Adrenal gland (tissue), 12 donors: ENCODE results near the gene AKR1C1. TPM values are rescaled to one million over a fixed set of nuclear protein-coding genes. Genes with fewer than 3 reads are reported as not detected.
A peak's percentile ranks its signal among the peaks of the same experiment; 100 is the strongest.
"Not testable (repeated sequence)": the region's sequence is repeated elsewhere in the genome, so short reads cannot be mapped to it uniquely, and the experiment has no call there.

Experiments
- DNase-seq, 7 donors: peaks; one replicate each; pipeline ENCODE4 v3.0.0-alpha.2; 2019 to 2020
- H3K27ac ChIP-seq, 5 donors: fragments of 200-600 bp; sonication (generic) in 4 of 5; 1 replicate in 3 of 5; 2 replicates in 2 of 5; pipeline versions ENCODE4 v1.5.1 to v1.8.0; 2016 to 2020; ENCODE audit warnings: mild to moderate bottlenecking in 1 of 5
- H3K27me3 ChIP-seq: fragments of 200-600 bp; 2 replicates; pipeline ENCODE4 v1.8.0; 2021
- H3K36me3 ChIP-seq, 2 donors: fragments of 200-600 bp; replicated peaks in 1 of 2; 1 replicate in 1 of 2; 2 replicates in 1 of 2; pipeline versions ENCODE4 v1.5.1 to v1.8.0; 2018 to 2022
- H3K4me1 ChIP-seq, 2 donors: fragments of 200-600 bp; replicated peaks in 1 of 2; 1 replicate in 1 of 2; 2 replicates in 1 of 2; pipeline versions ENCODE4 v1.5.1 to v1.8.0; 2018 to 2021
- H3K4me3 ChIP-seq, 4 donors: fragments of 200-600 bp; sonication (generic) in 3 of 4; one replicate each; pipeline ENCODE4 v1.5.1; 2016 to 2018
- H3K9me3 ChIP-seq, 3 donors: fragments of 200-600 bp; sonication (generic) in 1 of 3; replicated peaks in 1 of 3; 1 replicate in 2 of 3; 2 replicates in 1 of 3; pipeline versions ENCODE4 v1.5.1 to v1.8.0; 2016 to 2021
- POLR2A ChIP-seq, 2 donors: fragments of 450-650 bp; IDR thresholded peaks; one replicate each; pipeline ENCODE4 v1.6.1; 2017; ENCODE audit warnings: antibody characterized with exemption in 2 of 2, mild to moderate bottlenecking in 2 of 2, moderate library complexity in 1 of 2
- WGBS, 4 donors: extraction: QIAGEN DNeasy Blood & Tissue Kit in 2 of 4; methylation state at CpG; one replicate each; pipeline versions ENCODE4 v1.1.5 to v1.1.7; 2013 to 2017; 5-methylcytosine and 5-hydroxymethylcytosine counted together
- intact Hi-C, 2 donors: fragments of 100-400 bp; cut with DNase I; formaldehyde crosslinking; loops; one replicate each; pipeline versions ENCODE4 v1.14.1 to v1.15.0; 2022 to 2023
- polyA plus RNA-seq, 3 donors: library from polyadenylated mRNA; stranded (reverse); fragments of 200-250 nt in 2 of 3; fragments of 350-450 nt in 1 of 3; fragmentation: Illumina TruSeq in 1 of 3; extraction: RNeasy Lipid Tissue Mini Kit (QIAGEN cat#74804) in 1 of 3; gene quantifications; one replicate each; pipeline ENCODE4 v1.2.3, GENCODE V29; 2013 to 2014
- total RNA-seq, 9 donors: library from RNA; depleted of rRNA in 4 of 9; stranded (reverse); fragments of >200 nt in 4 of 9; fragments of 120-200 nt in 1 of 9; fragmentation: NEBNext Ultra II Directional in 1 of 9; extraction: Animal tissue kit (Norgen Biotek cat#: 25700) in 1 of 9; gene quantifications; one replicate each; pipeline versions ENCODE4 v1.1.0 to v1.2.4, GENCODE V29; 2013 to 2023
- TF ChIP-seq, protein P1 (sequence below), 6 experiments: fragments of 450-650 bp in 4 of 6; fragments of 200-600 bp in 2 of 6; sonication (generic) in 1 of 6; IDR thresholded peaks; 1 replicate in 5 of 6; 2 replicates in 1 of 6; pipeline versions ENCODE4 v1.5.1 to v1.8.0; 2016 to 2021; ENCODE audit warnings: antibody characterized with exemption in 6 of 6, mild to moderate bottlenecking in 2 of 6, moderate library complexity in 1 of 6
- donor health status: healthy with polysubstance abuse.
- donor health status: Bipolar disorder and iron deficiency.
- donor health status: DM: yes; HTN: yes; CAD: no.
- donor health status: DM: no; HTN: no; CAD: no.
- donor health status: DM: no; HTN: no; CAD: no.
- donor health status: DM: yes; HTN: yes; CAD: no.

The AKR1C1 gene
- total and polyA plus RNA-seq, 12 donors: 4.6 to 22.6 (median 8.9) TPM

DNA sequence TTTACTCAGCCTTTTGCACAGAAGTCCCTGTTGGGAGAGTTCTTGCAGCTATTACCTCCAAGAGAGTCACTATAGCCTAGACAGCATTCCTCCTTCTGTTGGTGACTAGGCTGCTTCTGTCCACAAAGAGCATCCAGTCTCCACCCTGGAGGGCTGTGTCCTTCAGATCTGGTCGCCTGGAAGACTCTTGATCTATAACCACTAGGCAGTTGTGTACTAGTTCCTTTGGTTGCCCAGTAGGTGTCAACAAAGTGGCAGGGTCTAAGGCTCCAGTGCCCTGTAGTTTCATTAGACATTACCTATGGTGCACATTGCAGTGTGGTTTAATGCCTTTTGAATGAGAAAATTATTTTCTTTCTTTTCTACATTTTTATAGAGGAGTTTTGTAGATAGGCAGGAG lies 51.7 kb downstream of the AKR1C1 start:
- 23 to 36% (median 31%) methylated on average over 1 of the region's 1 CpG for WGBS, 4 donors
- peak in 3 of 7 donors; percentile 13 to 33 (median 28) for DNase-seq
- Histone ChIP-seq H3K4me3 (no peak overlapping the region), H3K27ac (no peak overlapping the region), H3K9me3 (no peaks in the 10 kb centered on the region), H3K4me1 (peaks cover 7 to 9% of the 10 kb centered on the region in 2 donors), H3K36me3 (no peaks in the 10 kb centered on the region), H3K27me3 (no peaks in the 10 kb centered on the region)
- intact Hi-C loops: loop anchor here (10.0 kb wide), 2 partner anchors 80 to 270 kb away; partner anchors contain the start of gene AKR1C3 (in 1 of the 2)
- TF ChIP-seq, protein P1, sequence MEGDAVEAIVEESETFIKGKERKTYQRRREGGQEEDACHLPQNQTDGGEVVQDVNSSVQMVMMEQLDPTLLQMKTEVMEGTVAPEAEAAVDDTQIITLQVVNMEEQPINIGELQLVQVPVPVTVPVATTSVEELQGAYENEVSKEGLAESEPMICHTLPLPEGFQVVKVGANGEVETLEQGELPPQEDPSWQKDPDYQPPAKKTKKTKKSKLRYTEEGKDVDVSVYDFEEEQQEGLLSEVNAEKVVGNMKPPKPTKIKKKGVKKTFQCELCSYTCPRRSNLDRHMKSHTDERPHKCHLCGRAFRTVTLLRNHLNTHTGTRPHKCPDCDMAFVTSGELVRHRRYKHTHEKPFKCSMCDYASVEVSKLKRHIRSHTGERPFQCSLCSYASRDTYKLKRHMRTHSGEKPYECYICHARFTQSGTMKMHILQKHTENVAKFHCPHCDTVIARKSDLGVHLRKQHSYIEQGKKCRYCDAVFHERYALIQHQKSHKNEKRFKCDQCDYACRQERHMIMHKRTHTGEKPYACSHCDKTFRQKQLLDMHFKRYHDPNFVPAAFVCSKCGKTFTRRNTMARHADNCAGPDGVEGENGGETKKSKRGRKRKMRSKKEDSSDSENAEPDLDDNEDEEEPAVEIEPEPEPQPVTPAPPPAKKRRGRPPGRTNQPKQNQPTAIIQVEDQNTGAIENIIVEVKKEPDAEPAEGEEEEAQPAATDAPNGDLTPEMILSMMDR (IDR thresholded peaks at IDR 0.05): peak in 5 of 6 experiments; percentile 24 to 42 (median 37)
- TF ChIP-seq POLR2A (IDR thresholded peaks at IDR 0.05): no peak

DNA sequence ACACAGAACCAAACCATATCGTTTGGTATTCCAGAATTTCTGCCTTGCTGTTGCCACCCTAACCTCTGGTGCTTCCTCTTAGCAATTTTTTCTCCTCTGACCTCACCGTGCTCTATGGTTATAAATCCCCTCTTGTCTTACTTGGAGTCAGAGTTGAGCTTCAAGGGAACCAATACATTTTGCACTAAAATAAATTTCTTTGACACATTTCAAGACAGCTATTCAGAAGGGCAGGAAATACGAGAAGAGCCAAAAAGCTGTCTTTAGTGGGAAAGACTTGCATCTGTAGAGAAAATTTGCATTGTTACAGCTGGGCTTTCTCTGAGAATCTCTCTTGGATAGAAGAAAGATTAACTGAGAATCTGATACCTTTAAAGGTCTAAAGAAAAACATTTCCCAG lies 54.9 kb downstream of the AKR1C1 start:
- Histone ChIP-seq H3K4me3 (no peak overlapping the region), H3K9me3 (no peaks in the 10 kb centered on the region), H3K4me1 (peaks cover 11 to 14% of the 10 kb centered on the region in 2 donors), H3K27ac (peak overlapping the region in 1 of 5 donors; percentile 20), H3K27me3 (no peaks in the 10 kb centered on the region), H3K36me3 (no peaks in the 10 kb centered on the region)
- intact Hi-C loops: loop anchor here (10.0 kb wide), 2 partner anchors 77 to 267 kb away; partner anchors contain the start of gene AKR1C3 (in 1 of the 2)
- no peak for TF ChIP-seq POLR2A (IDR thresholded peaks at IDR 0.05)
- TF ChIP-seq, protein P1 (IDR thresholded peaks at IDR 0.05): no peak
- WGBS, 4 donors: 34 to 39% (median 35%) methylated on average over 3 of the region's 3 CpGs
- no peak for DNase-seq

DNA sequence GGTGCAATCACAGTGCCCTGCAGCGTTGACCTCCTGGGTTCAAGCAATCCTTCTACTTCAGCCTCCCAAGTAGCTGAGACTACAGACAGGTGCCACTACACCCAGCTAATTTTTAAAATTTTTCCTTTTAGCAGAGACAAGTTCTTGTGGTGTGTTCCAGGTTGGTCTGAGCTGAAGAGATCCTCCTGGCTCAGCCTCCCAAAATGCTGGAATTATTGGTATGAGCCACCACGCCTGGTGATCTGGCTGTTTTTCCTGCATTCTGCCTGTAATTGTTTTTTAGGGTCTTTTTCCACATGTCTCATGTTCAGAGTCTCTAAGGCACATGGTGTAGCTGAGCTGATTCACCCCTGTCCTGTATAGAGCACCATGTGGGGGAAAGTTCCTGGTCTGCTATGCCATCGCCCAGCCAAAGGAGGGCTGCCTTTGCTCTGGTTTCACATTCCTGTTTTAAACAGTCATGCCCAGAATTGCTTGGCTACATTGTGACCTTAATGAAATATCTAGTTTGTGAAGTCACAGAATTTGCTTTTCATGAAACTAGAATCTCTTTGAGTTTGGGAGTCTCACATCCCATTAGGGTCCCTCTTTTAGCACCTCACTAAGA lies 55.6 kb downstream of the AKR1C1 start:
- H3K27me3 ChIP-seq, H3K36me3 ChIP-seq, H3K9me3 ChIP-seq, H3K4me3 ChIP-seq: not testable (repeated sequence)
- 60 to 78% (median 71%) methylated on average over 2 to 3 of the region's 3 CpGs for WGBS, 4 donors
- TF ChIP-seq, protein P1 (IDR thresholded peaks at IDR 0.05): peak in 4 of 6 experiments; percentile 37 to 54 (median 50)
- intact Hi-C loops: loop anchor here (10.0 kb wide), 2 partner anchors 76 to 266 kb away; partner anchors contain the start of gene AKR1C3 (in 1 of the 2)
- Histone ChIP-seq H3K4me1 (peaks cover 11 to 14% of the 10 kb centered on the region in 2 donors), H3K27ac (peak overlapping the region in 1 of 5 donors; percentile 68)
- peak; percentile 26 to 78 (median 55) for DNase-seq

DNA sequence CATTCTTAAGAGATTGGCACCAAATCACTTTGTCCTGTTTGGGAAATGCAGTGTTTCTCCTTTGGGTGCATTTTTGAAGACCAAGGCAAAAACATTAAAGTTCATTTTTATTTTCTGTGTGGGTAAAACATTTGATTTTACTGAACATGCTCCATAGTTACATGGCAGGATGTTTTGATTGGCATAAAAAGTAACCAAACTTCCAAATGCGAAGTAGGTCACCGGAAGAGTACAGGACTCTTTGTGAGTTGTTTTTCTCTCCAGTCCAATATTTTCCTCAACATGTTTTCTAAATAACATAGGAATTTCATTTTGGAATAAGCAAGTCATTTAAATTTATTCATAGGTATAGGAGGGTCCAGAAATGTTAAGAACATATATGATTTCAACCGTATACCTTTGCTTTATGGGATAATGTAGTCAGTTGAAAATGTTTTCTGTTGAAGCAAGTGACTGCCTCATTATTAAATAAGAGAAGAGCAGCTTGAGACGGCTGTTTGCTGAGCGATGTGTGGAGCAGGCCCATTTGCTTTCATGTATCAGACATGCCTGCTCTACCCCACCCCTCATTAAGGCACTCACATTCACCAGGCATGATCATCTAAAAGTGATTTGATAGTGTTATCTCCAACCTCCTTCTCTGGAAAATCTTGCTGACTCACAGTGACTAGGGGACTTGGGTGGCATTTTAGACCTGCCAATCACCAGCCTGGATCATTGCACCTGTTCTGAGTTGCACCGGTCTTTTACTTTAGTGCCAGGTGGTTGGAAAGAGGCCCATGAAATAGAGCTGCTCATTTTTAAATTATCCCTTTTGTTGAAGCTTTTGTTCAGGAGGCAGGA lies 56.8 kb downstream of the AKR1C1 start:
- Histone ChIP-seq H3K4me1 (peaks cover 11 to 14% of the 10 kb centered on the region in 2 donors), H3K27ac (peak overlapping the region in 1 of 5 donors; percentile 68)
- not testable (repeated sequence) for DNase-seq, H3K9me3 ChIP-seq, H3K27me3 ChIP-seq, H3K36me3 ChIP-seq, H3K4me3 ChIP-seq
- 71 to 76% (median 72%) methylated on average over 6 of the region's 6 CpGs for WGBS, 4 donors
- intact Hi-C loops: loop anchor here (10.0 kb wide), 2 partner anchors 75 to 265 kb away; partner anchors contain the start of gene AKR1C3 (in 2 of the 2)

DNA sequence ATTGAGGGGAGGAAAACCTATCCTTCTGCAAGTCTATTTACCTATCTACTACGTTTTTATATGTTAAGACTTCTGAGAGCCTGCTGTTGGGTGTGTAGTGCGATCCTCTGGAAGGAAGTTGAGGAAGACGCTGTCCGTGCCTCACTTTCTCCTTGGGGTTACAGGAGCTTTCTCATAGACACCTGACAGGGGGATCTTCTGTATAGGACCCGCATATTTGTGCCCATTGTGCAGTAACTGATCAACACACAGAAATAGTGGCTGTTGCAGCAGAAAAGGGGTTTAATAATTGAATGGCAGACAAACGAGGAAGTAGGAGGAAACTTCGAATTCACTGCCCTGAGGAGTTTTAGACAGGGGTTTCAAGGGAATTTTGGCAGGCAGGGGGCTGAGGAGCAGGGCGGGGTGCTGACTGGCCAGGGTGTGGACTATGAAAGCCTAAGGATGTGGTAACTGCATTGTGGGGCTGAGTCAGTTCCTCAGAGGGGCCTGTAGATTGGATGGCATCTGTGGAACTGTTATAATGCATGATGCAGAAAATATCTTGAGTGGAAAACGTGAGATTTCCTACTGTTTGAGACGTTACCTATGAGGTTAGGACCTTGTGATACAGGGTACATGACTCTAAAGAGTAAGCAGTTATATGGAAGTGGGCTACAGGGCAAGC lies 58.5 kb downstream of the AKR1C1 start:
- peaks cover 11 to 14% of the 10 kb centered on the region in 2 donors for H3K4me1 ChIP-seq
- not testable (repeated sequence) for H3K4me3 ChIP-seq, H3K9me3 ChIP-seq, H3K36me3 ChIP-seq, H3K27me3 ChIP-seq, DNase-seq, H3K27ac ChIP-seq
- intact Hi-C loops: loop anchor here in 1 of 2 donors (10.0 kb wide), 1 partner anchor 73 kb away; the partner anchor contains the start of gene AKR1C3
- 62 to 78% (median 69%) methylated on average over 9 to 10 of the region's 10 CpGs for WGBS, 4 donors
